HepG2 (cell line): ENCODE data around the gene ZNRD2. TPM values are rescaled to one million over a fixed set of nuclear protein-coding genes. Genes with fewer than 3 reads are reported as not detected.

Source experiments
- KLF12 ChIP-seq: sonication (generic); formaldehyde crosslinking; IDR thresholded peaks from 2 replicates; pipeline ENCODE4 v1.4.0; 2020; ENCODE audit warnings: missing genetic modification reagents, borderline replicate concordance
- MAFK ChIP-seq, 2 experiments: IDR thresholded peaks in 1 of 2; conservative IDR thresholded peaks in 1 of 2; 2 replicates each; pipeline ENCODE4 v1.6.1; 2011; ENCODE audit warnings: improper control_type of control experiment in 2 of 2, low read length in 2 of 2
- NR2F1 ChIP-seq, 2 experiments: fragments of 450-650 bp in 1 of 2; formaldehyde crosslinking in 1 of 2; IDR thresholded peaks; 2 replicates each; pipeline versions ENCODE4 v1.5.0 to v1.6.1; 2016 to 2020; ENCODE audit warnings: mild to moderate bottlenecking in 1 of 2, missing compliant biosample characterization in 1 of 2, missing genetic modification reagents in 1 of 2, moderate library complexity in 1 of 2
- PHF8 ChIP-seq: sonication (generic); formaldehyde crosslinking; IDR thresholded peaks from 2 replicates; pipeline ENCODE4 v1.5.0; 2020; ENCODE audit warnings: missing genetic modification reagents
- THAP11 ChIP-seq: IDR thresholded peaks from 2 replicates; pipeline ENCODE4 v1.6.1; 2016; ENCODE audit warnings: missing biosample characterization, missing genetic modification reagents
- ZBTB7B ChIP-seq: sonication (generic); formaldehyde crosslinking; IDR thresholded peaks from 2 replicates; pipeline ENCODE4 v1.4.0; 2020; ENCODE audit warnings: missing genetic modification reagents
- ZNF121 ChIP-seq: sonication (generic); formaldehyde crosslinking; IDR thresholded peaks from 2 replicates; pipeline ENCODE4 v1.5.0; 2020; ENCODE audit warnings: mild to moderate bottlenecking, missing genetic modification reagents
- ZNF124 ChIP-seq: sonication (generic); formaldehyde crosslinking; IDR thresholded peaks from 2 replicates; pipeline ENCODE4 v1.4.0; 2020; ENCODE audit warnings: missing genetic modification reagents
- ZNF143 ChIP-seq: sonication (generic); formaldehyde crosslinking; IDR thresholded peaks from 2 replicates; pipeline ENCODE4 v1.4.0; 2020; ENCODE audit warnings: missing genetic modification reagents
- ZNF30 ChIP-seq: sonication (generic); formaldehyde crosslinking; IDR thresholded peaks from 2 replicates; pipeline ENCODE4 v1.5.0; 2020; ENCODE audit warnings: mild to moderate bottlenecking, missing genetic modification reagents
- ZNF350 ChIP-seq: sonication (generic); formaldehyde crosslinking; IDR thresholded peaks from 2 replicates; pipeline ENCODE4 v1.4.0; 2020; ENCODE audit warnings: mild to moderate bottlenecking, low read depth, missing genetic modification reagents, borderline replicate concordance
- ZNF446 ChIP-seq: sonication (generic); formaldehyde crosslinking; IDR thresholded peaks from 2 replicates; pipeline ENCODE4 v1.5.0; 2020; ENCODE audit warnings: mild to moderate bottlenecking, missing genetic modification reagents
- ZNF451 ChIP-seq: sonication (generic); formaldehyde crosslinking; IDR thresholded peaks from 2 replicates; pipeline ENCODE4 v1.5.0; 2020; ENCODE audit warnings: mild to moderate bottlenecking, missing genetic modification reagents
- ZNF564 ChIP-seq: sonication (generic); formaldehyde crosslinking; IDR thresholded peaks from 2 replicates; pipeline ENCODE4 v1.8.1; 2023; ENCODE audit warnings: mild to moderate bottlenecking, missing genetic modification reagents
- ZNF780A ChIP-seq: sonication (generic); formaldehyde crosslinking; IDR thresholded peaks from 2 replicates; pipeline ENCODE4 v1.8.0; 2022; ENCODE audit warnings: mild to moderate bottlenecking, missing genetic modification reagents, moderate library complexity
- polyA plus RNA-seq, 8 experiments: library from polyadenylated mRNA; depleted of rRNA in 3 of 8; stranded (reverse) in 7 of 8; unstranded in 1 of 8; fragments of >200 nt; fragmentation: Illumina TruSeq in 4 of 8; extraction: Trizol in 4 of 8; gene quantifications; 2 replicates each; pipeline versions ENCODE4 v1.2.1 to v1.2.3, GENCODE V29; 2011 to 2016; ENCODE audit warnings: low read depth in 4 of 8, missing spikeins in 1 of 8, mixed read lengths in 1 of 8; ENCODE audit not compliant: insufficient read depth in 1 of 8
- total RNA-seq, 5 experiments: library from RNA; depleted of rRNA; stranded (reverse); fragments of >200 nt; fragmentation: Illumina TruSeq; extraction: Trizol; gene quantifications; 2 replicates each; pipeline ENCODE4 v1.2.3, GENCODE V29; 2016; ENCODE audit warnings: low read depth in 1 of 5
- TF ChIP-seq, protein P1 (sequence below): sonication (generic); formaldehyde crosslinking; IDR thresholded peaks from 2 replicates; pipeline ENCODE4 v1.8.0; 2022; ENCODE audit warnings: missing genetic modification reagents, mild to moderate bottlenecking, moderate library complexity, borderline replicate concordance
- TF ChIP-seq, protein P2 (sequence below): IDR thresholded peaks from 2 replicates; pipeline ENCODE4 v1.6.1; 2016; ENCODE audit warnings: control low read depth
- TF ChIP-seq, protein P3 (sequence below): sonication (generic); formaldehyde crosslinking; IDR thresholded peaks from 2 replicates; pipeline ENCODE4 v1.5.1; 2020; ENCODE audit warnings: mild to moderate bottlenecking, missing genetic modification reagents, borderline replicate concordance
- TF ChIP-seq, protein P4 (sequence below): IDR thresholded peaks from 2 replicates; pipeline ENCODE4 v1.6.1; 2016; ENCODE audit warnings: missing genetic modification reagents, missing compliant biosample characterization

ZNRD2 gene
- total and polyA plus RNA-seq, 2 of the 13 experiments (the other 11 are each of a cell fraction or from before 2014, with no cell fraction given) = 29.2 to 34.0 TPM

DNA sequence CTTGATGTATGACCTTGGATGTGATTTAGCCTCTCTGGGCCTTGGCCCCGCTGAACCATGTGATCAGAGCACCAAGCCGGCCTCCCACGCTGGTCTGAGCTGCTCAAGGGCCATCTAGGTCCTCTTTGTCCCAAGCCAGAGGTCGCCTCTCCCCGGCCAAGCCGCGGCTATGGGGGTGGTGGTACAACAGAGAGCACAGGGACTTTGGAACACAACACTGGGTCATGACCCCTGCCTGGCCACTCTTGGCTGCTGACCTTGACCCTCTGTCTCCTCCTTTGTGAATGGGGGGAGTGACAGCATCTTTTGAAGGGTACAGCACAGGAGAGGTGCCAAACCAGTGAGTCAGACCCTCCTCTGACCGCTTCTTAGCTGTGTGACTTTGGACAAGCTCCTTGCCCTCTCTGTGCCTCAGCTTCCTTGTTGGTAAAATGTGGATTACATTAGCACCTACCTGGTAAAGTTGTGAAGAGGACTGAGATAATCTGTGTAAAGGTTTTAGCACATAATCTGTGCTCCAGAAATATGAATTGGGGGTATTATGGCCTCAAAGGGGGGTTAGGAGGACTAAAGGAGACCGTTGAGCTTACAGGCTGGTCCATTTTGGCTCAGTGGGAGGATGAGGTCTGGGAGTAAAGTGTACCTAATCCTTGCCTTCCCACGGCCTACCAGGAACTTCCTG is 40.7 kb upstream of the ZNRD2 start (continued):
- TF ChIP-seq ZNF124 (CRISPR knock-in tag) (no peak), NR2F1 (CRISPR knock-in tag; IDR thresholded peaks at IDR 0.05) (peak; percentile 95 to 96), ZNF564 (CRISPR knock-in tag) (no peak), THAP11 (CRISPR knock-in tag) (0 out of 2 replicates have a peak, but pooled peaks have one; percentile 30), ZNF451 (CRISPR knock-in tag) (no peak), ZNF30 (CRISPR knock-in tag) (no peak), MAFK (conservative IDR thresholded peaks at IDR 0.05 in 1 of 2, IDR thresholded peaks at IDR 0.05 in 1 of 2; ENCODE audit: low read length in 2 of 2) (no peak), ZNF446 (no peak), ZBTB7B (peak; percentile 58; the same call in 1 of the 2 replicates), ZNF780A (no peak), KLF12 (CRISPR knock-in tag) (no peak), ZNF143 (no peak), ZNF121 (CRISPR knock-in tag) (no peak), ZNF350 (CRISPR knock-in tag) (peak; percentile 54; the same call in 1 of the 2 replicates), PHF8 (CRISPR knock-in tag) (no peak)
- TF ChIP-seq, protein P1, sequence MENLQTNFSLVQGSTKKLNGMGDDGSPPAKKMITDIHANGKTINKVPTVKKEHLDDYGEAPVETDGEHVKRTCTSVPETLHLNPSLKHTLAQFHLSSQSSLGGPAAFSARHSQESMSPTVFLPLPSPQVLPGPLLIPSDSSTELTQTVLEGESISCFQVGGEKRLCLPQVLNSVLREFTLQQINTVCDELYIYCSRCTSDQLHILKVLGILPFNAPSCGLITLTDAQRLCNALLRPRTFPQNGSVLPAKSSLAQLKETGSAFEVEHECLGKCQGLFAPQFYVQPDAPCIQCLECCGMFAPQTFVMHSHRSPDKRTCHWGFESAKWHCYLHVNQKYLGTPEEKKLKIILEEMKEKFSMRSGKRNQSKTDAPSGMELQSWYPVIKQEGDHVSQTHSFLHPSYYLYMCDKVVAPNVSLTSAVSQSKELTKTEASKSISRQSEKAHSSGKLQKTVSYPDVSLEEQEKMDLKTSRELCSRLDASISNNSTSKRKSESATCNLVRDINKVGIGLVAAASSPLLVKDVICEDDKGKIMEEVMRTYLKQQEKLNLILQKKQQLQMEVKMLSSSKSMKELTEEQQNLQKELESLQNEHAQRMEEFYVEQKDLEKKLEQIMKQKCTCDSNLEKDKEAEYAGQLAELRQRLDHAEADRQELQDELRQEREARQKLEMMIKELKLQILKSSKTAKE (CRISPR knock-in tag) = peak; percentile 83
- TF ChIP-seq, protein P2, sequence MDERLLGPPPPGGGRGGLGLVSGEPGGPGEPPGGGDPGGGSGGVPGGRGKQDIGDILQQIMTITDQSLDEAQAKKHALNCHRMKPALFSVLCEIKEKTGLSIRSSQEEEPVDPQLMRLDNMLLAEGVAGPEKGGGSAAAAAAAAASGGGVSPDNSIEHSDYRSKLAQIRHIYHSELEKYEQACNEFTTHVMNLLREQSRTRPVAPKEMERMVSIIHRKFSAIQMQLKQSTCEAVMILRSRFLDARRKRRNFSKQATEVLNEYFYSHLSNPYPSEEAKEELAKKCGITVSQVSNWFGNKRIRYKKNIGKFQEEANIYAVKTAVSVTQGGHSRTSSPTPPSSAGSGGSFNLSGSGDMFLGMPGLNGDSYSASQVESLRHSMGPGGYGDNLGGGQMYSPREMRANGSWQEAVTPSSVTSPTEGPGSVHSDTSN (CRISPR knock-in tag) = no peak
- TF ChIP-seq, protein P3, sequence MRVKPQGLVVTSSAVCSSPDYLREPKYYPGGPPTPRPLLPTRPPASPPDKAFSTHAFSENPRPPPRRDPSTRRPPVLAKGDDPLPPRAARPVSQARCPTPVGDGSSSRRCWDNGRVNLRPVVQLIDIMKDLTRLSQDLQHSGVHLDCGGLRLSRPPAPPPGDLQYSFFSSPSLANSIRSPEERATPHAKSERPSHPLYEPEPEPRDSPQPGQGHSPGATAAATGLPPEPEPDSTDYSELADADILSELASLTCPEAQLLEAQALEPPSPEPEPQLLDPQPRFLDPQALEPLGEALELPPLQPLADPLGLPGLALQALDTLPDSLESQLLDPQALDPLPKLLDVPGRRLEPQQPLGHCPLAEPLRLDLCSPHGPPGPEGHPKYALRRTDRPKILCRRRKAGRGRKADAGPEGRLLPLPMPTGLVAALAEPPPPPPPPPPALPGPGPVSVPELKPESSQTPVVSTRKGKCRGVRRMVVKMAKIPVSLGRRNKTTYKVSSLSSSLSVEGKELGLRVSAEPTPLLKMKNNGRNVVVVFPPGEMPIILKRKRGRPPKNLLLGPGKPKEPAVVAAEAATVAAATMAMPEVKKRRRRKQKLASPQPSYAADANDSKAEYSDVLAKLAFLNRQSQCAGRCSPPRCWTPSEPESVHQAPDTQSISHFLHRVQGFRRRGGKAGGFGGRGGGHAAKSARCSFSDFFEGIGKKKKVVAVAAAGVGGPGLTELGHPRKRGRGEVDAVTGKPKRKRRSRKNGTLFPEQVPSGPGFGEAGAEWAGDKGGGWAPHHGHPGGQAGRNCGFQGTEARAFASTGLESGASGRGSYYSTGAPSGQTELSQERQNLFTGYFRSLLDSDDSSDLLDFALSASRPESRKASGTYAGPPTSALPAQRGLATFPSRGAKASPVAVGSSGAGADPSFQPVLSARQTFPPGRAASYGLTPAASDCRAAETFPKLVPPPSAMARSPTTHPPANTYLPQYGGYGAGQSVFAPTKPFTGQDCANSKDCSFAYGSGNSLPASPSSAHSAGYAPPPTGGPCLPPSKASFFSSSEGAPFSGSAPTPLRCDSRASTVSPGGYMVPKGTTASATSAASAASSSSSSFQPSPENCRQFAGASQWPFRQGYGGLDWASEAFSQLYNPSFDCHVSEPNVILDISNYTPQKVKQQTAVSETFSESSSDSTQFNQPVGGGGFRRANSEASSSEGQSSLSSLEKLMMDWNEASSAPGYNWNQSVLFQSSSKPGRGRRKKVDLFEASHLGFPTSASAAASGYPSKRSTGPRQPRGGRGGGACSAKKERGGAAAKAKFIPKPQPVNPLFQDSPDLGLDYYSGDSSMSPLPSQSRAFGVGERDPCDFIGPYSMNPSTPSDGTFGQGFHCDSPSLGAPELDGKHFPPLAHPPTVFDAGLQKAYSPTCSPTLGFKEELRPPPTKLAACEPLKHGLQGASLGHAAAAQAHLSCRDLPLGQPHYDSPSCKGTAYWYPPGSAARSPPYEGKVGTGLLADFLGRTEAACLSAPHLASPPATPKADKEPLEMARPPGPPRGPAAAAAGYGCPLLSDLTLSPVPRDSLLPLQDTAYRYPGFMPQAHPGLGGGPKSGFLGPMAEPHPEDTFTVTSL (CRISPR knock-in tag) = no peak
- TF ChIP-seq, protein P4, sequence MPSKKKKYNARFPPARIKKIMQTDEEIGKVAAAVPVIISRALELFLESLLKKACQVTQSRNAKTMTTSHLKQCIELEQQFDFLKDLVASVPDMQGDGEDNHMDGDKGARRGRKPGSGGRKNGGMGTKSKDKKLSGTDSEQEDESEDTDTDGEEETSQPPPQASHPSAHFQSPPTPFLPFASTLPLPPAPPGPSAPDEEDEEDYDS = no peak
